GM12865 (cell line): Measurements from ENCODE around the gene CDK15.

ENCODE experiments used
- DNase-seq: peaks from one replicate; pipeline ENCODE4 v3.0.0; 2010; ENCODE audit warnings: low read depth
- H3K4me3 ChIP-seq: 2 replicates; pipeline ENCODE4 v1.5.1; 2011; ENCODE audit warnings: mild to moderate bottlenecking, low read depth, low read length, control low read depth
- TF ChIP-seq, protein P1 (sequence below): IDR thresholded peaks from 2 replicates; pipeline ENCODE4 v1.5.1; 2011; ENCODE audit warnings: low read length, control low read depth, low read depth, inconsistent platforms; ENCODE audit not compliant: insufficient read depth; ENCODE audit errors: missing control alignments

The CDK15 gene

GRCh38 chr2:201779901-201780673 lies 26.2 kb upstream of the CDK15 start:
- TF ChIP-seq, protein P1, sequence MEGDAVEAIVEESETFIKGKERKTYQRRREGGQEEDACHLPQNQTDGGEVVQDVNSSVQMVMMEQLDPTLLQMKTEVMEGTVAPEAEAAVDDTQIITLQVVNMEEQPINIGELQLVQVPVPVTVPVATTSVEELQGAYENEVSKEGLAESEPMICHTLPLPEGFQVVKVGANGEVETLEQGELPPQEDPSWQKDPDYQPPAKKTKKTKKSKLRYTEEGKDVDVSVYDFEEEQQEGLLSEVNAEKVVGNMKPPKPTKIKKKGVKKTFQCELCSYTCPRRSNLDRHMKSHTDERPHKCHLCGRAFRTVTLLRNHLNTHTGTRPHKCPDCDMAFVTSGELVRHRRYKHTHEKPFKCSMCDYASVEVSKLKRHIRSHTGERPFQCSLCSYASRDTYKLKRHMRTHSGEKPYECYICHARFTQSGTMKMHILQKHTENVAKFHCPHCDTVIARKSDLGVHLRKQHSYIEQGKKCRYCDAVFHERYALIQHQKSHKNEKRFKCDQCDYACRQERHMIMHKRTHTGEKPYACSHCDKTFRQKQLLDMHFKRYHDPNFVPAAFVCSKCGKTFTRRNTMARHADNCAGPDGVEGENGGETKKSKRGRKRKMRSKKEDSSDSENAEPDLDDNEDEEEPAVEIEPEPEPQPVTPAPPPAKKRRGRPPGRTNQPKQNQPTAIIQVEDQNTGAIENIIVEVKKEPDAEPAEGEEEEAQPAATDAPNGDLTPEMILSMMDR: no peak
- no peak for DNase-seq
- peak overlapping the region; percentile 89 for H3K4me3 ChIP-seq

DNA sequence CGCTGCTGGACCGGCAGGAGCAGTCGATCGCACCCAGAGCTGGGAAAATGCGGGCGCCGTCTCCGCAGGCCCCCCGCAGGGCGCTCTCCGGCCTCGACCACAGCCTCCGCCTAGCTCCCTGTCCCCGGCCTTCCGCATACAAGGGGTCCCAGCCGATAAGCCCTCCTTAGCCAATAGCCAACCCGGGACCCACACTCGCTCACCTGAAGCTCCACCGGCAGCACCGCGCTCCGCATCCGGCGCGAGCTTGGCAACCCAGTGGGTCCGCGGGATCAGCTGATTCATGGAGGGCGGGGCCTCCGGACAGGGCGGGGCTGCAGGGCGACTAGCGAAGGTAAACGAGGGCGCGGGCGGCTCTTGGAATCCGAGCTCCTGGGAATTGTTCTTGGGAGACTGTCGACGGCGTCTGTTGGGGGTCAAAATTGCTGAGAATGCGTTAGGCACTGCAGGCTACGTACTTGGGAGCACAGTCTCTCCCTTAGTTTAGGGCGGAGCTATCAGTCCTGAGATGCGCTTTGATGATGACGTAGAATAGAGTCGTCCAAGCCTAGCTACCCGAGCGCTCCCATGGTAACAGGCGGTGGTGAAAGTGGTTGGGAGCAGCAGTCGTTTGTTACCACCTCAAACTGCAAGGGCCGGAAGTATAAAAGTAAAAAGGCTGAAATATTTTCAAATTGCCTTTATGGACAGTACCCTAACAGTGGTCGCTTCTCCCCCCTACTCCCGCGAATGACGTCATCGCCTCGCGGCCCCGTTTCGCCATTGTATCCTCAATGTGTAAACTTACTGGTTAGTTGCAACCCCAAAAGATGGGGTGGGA lies 25.5 kb upstream of the CDK15 start, which contains the start of gene ALS2:
Gene ALS2 (minus strand): TSS at position 260 of the 820 bp plus-strand sequence. CDS start 12,048 bp downstream, outside the sequence.
- TF ChIP-seq, protein P1: no peak
- peak within 1 kb of the TSS; percentile 89 for H3K4me3 ChIP-seq
- peak; percentile 90 for DNase-seq

DNA sequence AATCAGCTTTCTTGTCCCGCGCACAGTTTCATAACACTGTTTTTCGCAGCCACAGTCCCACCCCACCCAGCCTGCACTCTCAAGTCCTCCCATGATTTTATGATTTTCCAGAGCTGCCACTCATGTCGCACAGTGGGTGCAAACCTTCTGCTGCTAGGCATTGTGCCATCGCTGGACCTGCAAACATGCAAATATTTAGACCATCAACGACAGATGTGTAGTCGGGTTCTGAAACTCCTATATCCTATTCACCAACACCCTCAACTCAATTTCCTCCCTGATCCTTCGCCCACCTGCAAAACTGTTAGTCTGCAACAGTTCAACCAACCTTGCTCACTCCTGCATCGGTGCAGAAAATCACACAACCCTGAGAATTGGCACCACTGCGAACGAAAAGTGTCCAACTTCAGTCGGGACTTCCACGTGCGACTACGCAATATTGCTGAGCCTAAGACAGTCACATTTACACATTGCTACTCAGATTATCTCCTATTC lies 24.7 kb upstream of the CDK15 start:
- TF ChIP-seq, protein P1: no peak
- peak; percentile 8 for DNase-seq
- peak overlapping the region; percentile 89 for H3K4me3 ChIP-seq

DNA sequence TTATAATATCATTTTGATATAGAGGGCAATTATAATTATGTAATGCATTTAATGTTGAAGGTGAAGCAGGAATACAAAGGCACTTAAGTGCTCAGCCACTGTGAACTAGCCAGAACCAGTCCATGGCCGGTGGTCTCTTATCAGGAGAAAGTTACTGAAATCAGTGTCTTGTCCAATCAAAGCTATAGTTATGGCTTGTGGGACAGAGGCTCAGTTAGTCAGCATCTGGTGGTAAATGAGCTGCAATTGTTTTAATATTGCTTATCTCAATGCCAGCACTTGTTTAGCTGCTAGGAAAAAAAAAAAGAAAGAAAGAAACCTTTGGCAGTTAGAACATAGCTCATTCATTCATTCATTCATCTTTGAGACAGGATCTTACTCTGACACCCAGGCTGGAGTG lies 21.8 kb upstream of the CDK15 start:
- TF ChIP-seq, protein P1: no peak
- DNase-seq: no peak
- no peak overlapping the region for H3K4me3 ChIP-seq

- TF ChIP-seq, protein P1: no peak
- no peak overlapping the region for H3K4me3 ChIP-seq
- no peak for DNase-seq
Observed at GRCh38 chr2:201785135-201785534, 21.2 kb upstream of the CDK15 start.

DNA sequence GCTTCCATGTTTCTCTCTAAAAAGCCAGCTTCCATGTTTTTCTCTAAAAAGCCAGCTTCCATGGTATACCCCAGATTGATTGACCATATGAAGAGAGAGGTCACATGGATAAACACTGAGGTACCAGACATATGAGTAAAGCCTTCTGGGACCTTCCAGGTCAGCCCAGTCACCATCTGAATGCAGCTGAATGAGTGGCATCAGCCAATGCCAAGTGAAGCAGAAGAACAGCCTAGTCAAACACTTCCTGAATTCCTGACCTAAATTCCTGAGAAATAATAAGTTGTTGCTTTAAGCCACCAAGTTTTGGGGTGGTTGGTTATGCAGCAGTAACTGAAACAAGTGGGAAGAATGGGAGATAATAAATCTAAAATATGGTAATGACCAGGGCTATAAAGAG lies 19.9 kb upstream of the CDK15 start:
- H3K4me3 ChIP-seq: no peak overlapping the region
- DNase-seq: no peak
- TF ChIP-seq, protein P1: no peak
